IMR-90 (cell line): ENCODE measurements around the gene ERRFI1. TPM values are rescaled to one million over a fixed set of nuclear protein-coding genes. Genes with fewer than 3 reads are reported as not detected.

Source experiments
- ATAC-seq: fragments of 200-7000 bp; cut with Tn5 transposase; 2 replicates; pipeline ENCODE4 v1.9.1; 2020; ENCODE audit warnings: low read depth, mild to moderate bottlenecking, moderate library complexity
- BruUV-seq: library from RNA; stranded (reverse); fragments of 400-500 nt; replicated peaks from 2 replicates; lab custom pipeline; 2021; lab: Mats Ljungman, UMichigan
- CTCF ChIA-PET: fragments of 300-600 bp; formaldehyde crosslinking; extraction: SDS; loops from one replicate; lab custom pipeline; 2021; ENCODE audit warnings: antibody characterized with exemption; lab: Yijun Ruan, JAX
- POLR2A ChIA-PET: fragments of 300-600 bp; sonication (Branson Sonifier 250); formaldehyde crosslinking; loops from one replicate; lab custom pipeline; 2022; ENCODE audit warnings: antibody characterized with exemption; ENCODE audit not compliant: unreplicated experiment; lab: Charles Lee
- DNase-seq: peaks from one replicate; pipeline ENCODE4 v3.0.0; 2013
- H2AFZ ChIP-seq: replicated peaks from 2 replicates; pipeline ENCODE3; 2013; ENCODE audit warnings: low read length, mild to moderate bottlenecking; ENCODE audit not compliant: poor library complexity
- H2AK5ac ChIP-seq: 2 replicates; pipeline ENCODE4 v1.6.1; 2013; ENCODE audit warnings: low read depth, low read length, inconsistent platforms
- H2AK9ac ChIP-seq: replicated peaks from 2 replicates; pipeline ENCODE3; 2013; ENCODE audit warnings: mild to moderate bottlenecking, low read depth, low read length, moderate library complexity; ENCODE audit not compliant: poor library complexity
- H2BK120ac ChIP-seq: 2 replicates; pipeline ENCODE4 v1.6.1; 2013; ENCODE audit warnings: low read depth, low read length, inconsistent platforms
- H2BK15ac ChIP-seq: 3 replicates; pipeline ENCODE4 v1.6.1; 2013; ENCODE audit warnings: low read depth, low read length, inconsistent platforms
- H2BK20ac ChIP-seq: 2 replicates; pipeline ENCODE4 v1.6.1; 2013; ENCODE audit warnings: low read depth, mild to moderate bottlenecking, inconsistent platforms, low read length, moderate library complexity
- H2BK5ac ChIP-seq: 2 replicates; pipeline ENCODE4 v1.6.1; 2013; ENCODE audit warnings: mild to moderate bottlenecking, low read depth, low read length, inconsistent platforms; ENCODE audit not compliant: poor library complexity, severe bottlenecking
- H3K14ac ChIP-seq: replicated peaks from 2 replicates; pipeline ENCODE4 v1.6.1; 2013; ENCODE audit warnings: low read depth, low read length, inconsistent platforms
- H3K18ac ChIP-seq: 2 replicates; pipeline ENCODE4 v1.6.1; 2013; ENCODE audit warnings: low read depth, low read length, control low read depth
- H3K23ac ChIP-seq: 2 replicates; pipeline ENCODE4 v1.6.1; 2013; ENCODE audit warnings: low read depth, low read length, inconsistent platforms
- H3K27ac ChIP-seq: 2 replicates; pipeline ENCODE4 v1.5.1; 2013; ENCODE audit warnings: mild to moderate bottlenecking, control low read depth, low read length; ENCODE audit not compliant: insufficient read depth
- H3K27me3 ChIP-seq: 2 replicates; pipeline ENCODE4 v1.6.1; 2013; ENCODE audit warnings: low read length; ENCODE audit not compliant: control insufficient read depth, insufficient read depth
- H3K36me3 ChIP-seq: 2 replicates; pipeline ENCODE4 v1.6.1; 2013; ENCODE audit warnings: low read length, mixed read lengths; ENCODE audit not compliant: control insufficient read depth, insufficient read depth
- H3K4ac ChIP-seq: 2 replicates; pipeline ENCODE4 v1.6.1; 2013; ENCODE audit warnings: low read depth, low read length, inconsistent platforms
- H3K4me1 ChIP-seq: 2 replicates; pipeline ENCODE4 v1.6.1; 2013; ENCODE audit warnings: low read length, mixed read lengths; ENCODE audit not compliant: control insufficient read depth, insufficient read depth
- H3K4me2 ChIP-seq: 2 replicates; pipeline ENCODE4 v1.6.1; 2013; ENCODE audit warnings: low read depth, mild to moderate bottlenecking, control low read depth, low read length, moderate library complexity
- H3K4me3 ChIP-seq: 2 replicates; pipeline ENCODE4 v1.5.1; 2013; ENCODE audit warnings: low read depth, mild to moderate bottlenecking, control low read depth, low read length, moderate library complexity; ENCODE audit not compliant: insufficient read depth
- H3K56ac ChIP-seq: 2 replicates; pipeline ENCODE4 v1.6.1; 2013; ENCODE audit warnings: low read length, inconsistent platforms; ENCODE audit not compliant: insufficient read depth; ENCODE audit errors: extremely low read depth
- H3K79me1 ChIP-seq, 2 experiments: 2 replicates each; pipeline ENCODE4 v1.6.1; 2013; ENCODE audit warnings: low read length in 2 of 2, inconsistent platforms in 1 of 2, low read depth in 1 of 2
- H3K9ac ChIP-seq: 2 replicates; pipeline ENCODE4 v1.6.1; 2013; ENCODE audit warnings: low read depth, low read length, control low read depth
- H3K9me1 ChIP-seq: 2 replicates; pipeline ENCODE4 v1.6.1; 2013; ENCODE audit warnings: low read length, inconsistent platforms; ENCODE audit not compliant: insufficient read depth
- H3K9me3 ChIP-seq: 2 replicates; pipeline ENCODE4 v1.6.1; 2013; ENCODE audit warnings: low read length; ENCODE audit not compliant: control insufficient read depth, insufficient read depth
- H4K20me1 ChIP-seq: 2 replicates; pipeline ENCODE4 v1.6.1; 2013; ENCODE audit warnings: low read length, inconsistent platforms; ENCODE audit not compliant: insufficient read depth
- H4K5ac ChIP-seq: 2 replicates; pipeline ENCODE4 v1.6.1; 2013; ENCODE audit warnings: mild to moderate bottlenecking, low read depth, low read length, control low read depth
- H4K8ac ChIP-seq, 2 experiments: 2 replicates each; pipeline ENCODE4 v1.6.1; 2013; ENCODE audit warnings: low read depth in 2 of 2, low read length in 2 of 2, control low read depth in 1 of 2, inconsistent platforms in 1 of 2
- H4K91ac ChIP-seq: 2 replicates; pipeline ENCODE4 v1.6.1; 2013; ENCODE audit warnings: low read depth, low read length, inconsistent platforms; ENCODE audit not compliant: insufficient read depth
- BHLHE40 ChIP-seq: fragments of 150-350 bp; IDR thresholded peaks from 2 replicates; pipeline ENCODE4 v1.6.1; 2016; ENCODE audit warnings: mild to moderate bottlenecking, low read depth, low read length
- MAFK ChIP-seq: IDR thresholded peaks from 2 replicates; pipeline ENCODE4 v1.6.1; 2012; ENCODE audit warnings: low read depth, low read length, improper control_type of control experiment
- MXI1 ChIP-seq: IDR thresholded peaks from 2 replicates; pipeline ENCODE4 v1.6.1; 2012; ENCODE audit warnings: low read depth, mild to moderate bottlenecking, low read length, moderate library complexity, borderline replicate concordance
- POLR2A ChIP-seq: IDR thresholded peaks from 2 replicates; pipeline ENCODE4 v1.6.1; 2012; ENCODE audit warnings: mild to moderate bottlenecking, low read depth, low read length
- RAD21 ChIP-seq: IDR thresholded peaks from 2 replicates; pipeline ENCODE4 v1.6.1; 2012; ENCODE audit warnings: low read length, improper control_type of control experiment
- RCOR1 ChIP-seq: IDR thresholded peaks from 2 replicates; pipeline ENCODE4 v1.6.1; 2012; ENCODE audit warnings: mild to moderate bottlenecking, low read length, improper control_type of control experiment; ENCODE audit not compliant: insufficient replicate concordance
- WGBS, 2 experiments: methylation state at CpG; one replicate each; pipeline versions ENCODE4 v1.1.5 to v1.1.7; 2013; ENCODE audit warnings: missing lambda C conversion rate in 2 of 2; ENCODE audit not compliant: insufficient read length in 1 of 2; ENCODE audit errors: extremely low coverage in 2 of 2; 5-methylcytosine and 5-hydroxymethylcytosine counted together
- dilution Hi-C: fragments of 300-500 bp; cut with HindIII; formaldehyde crosslinking; loops from one replicate; pipeline ENCODE4 v1.14.3; 2018; ENCODE audit warnings: low sequenced_read_pairs; ENCODE audit not compliant: unreplicated experiment
- in situ Hi-C: fragments of 300-500 bp; cut with MboI; formaldehyde crosslinking; loops from 3 replicates; pipeline ENCODE4 v1.14.3; 2019; ENCODE audit warnings: low sequenced_read_pairs, inconsistent platforms, mixed read lengths
- intact Hi-C: fragments of 100-400 bp; cut with micrococcal nuclease; formaldehyde crosslinking; loops from 2 replicates; pipeline ENCODE4 v1.10.0; 2022
- polyA plus RNA-seq, 3 experiments: library from polyadenylated mRNA; depleted of rRNA; stranded (reverse); fragments of >200 nt; gene quantifications; 2 replicates each; pipeline ENCODE4 v1.2.3, GENCODE V29; 2012; ENCODE audit warnings: low replicate concordance in 1 of 3
- total RNA-seq: library from RNA; depleted of rRNA; stranded (reverse); fragments of >200 nt; gene quantifications from 2 replicates; pipeline ENCODE4 v1.2.3, GENCODE V29; 2012

Gene ERRFI1
- total and polyA plus RNA-seq, 2 of the 4 experiments (the other 2 are of a cell fraction) = 101 to 145 TPM

GRCh38 chr1:8042134-8042533, 16.0 kb upstream of the ERRFI1 start:
- dilution Hi-C loops = no loop called here
- no peak overlapping the region for H2AFZ ChIP-seq
- no peak overlapping the region for H3K23ac ChIP-seq
- no peak overlapping the region for H3K27ac ChIP-seq
- H3K79me1 ChIP-seq = no peaks in the 10 kb centered on the region
- no peak overlapping the region for H3K18ac ChIP-seq
- peaks cover 3% of the 10 kb centered on the region; the same call in 1 of the 2 replicates for H3K9me1 ChIP-seq
- no peak overlapping the region for H2AK5ac ChIP-seq
- POLR2A ChIA-PET = no interaction called here
- no peaks in the 10 kb centered on the region for H3K36me3 ChIP-seq
- no peak for ATAC-seq
- H3K4ac ChIP-seq = no peak overlapping the region
- no TSS peak for BruUV-seq
- WGBS, 2 experiments = no CpG with 5 or more reads among the region's 3 CpGs
- TF ChIP-seq MXI1 = no peak
- TF ChIP-seq RCOR1 = no peak
- no peak for TF ChIP-seq MAFK
- no peak for TF ChIP-seq POLR2A
- no peak for TF ChIP-seq BHLHE40
- no peak for TF ChIP-seq RAD21
- no peak overlapping the region for H3K4me3 ChIP-seq
- H3K9me3 ChIP-seq = no peaks in the 10 kb centered on the region
- CTCF ChIA-PET = no interaction called here
- in situ Hi-C loops = no loop called here
- intact Hi-C loops = loop anchor here (5.0 kb wide), 1 partner anchor 35 kb away; no protein-coding TSS in a partner anchor
- no peak overlapping the region for H4K8ac ChIP-seq
- H2BK5ac ChIP-seq = no peak overlapping the region
- H3K27me3 ChIP-seq = no peaks in the 10 kb centered on the region
- no peak overlapping the region for H3K56ac ChIP-seq
- H4K20me1 ChIP-seq = no peaks in the 10 kb centered on the region
- H2BK120ac ChIP-seq = no peak overlapping the region
- H4K5ac ChIP-seq = no peak overlapping the region
- H2BK15ac ChIP-seq = no peak overlapping the region
- peaks cover 10% of the 10 kb centered on the region for H3K4me1 ChIP-seq
- H3K4me2 ChIP-seq = no peak overlapping the region
- no peak overlapping the region for H2BK20ac ChIP-seq
- no peak overlapping the region for H3K9ac ChIP-seq
- H4K91ac ChIP-seq = no peak overlapping the region
- H2AK9ac ChIP-seq = no peak overlapping the region
- DNase-seq = no peak
- H3K14ac ChIP-seq = no peak overlapping the region
